HG02763 (cell line): ENCODE data around the gene PRKN.
"Not testable (repeated sequence)": the region's sequence is repeated elsewhere in the genome, so short reads cannot be mapped to it uniquely, and the experiment has no call there.

Source experiments
- ATAC-seq: cut with Tn5 transposase; IDR thresholded peaks from one replicate; pipeline ENCODE4 v1.9.1; 2021; ENCODE audit warnings: mild to moderate bottlenecking, moderate library complexity; ENCODE audit not compliant: unreplicated experiment

PRKN gene

DNA sequence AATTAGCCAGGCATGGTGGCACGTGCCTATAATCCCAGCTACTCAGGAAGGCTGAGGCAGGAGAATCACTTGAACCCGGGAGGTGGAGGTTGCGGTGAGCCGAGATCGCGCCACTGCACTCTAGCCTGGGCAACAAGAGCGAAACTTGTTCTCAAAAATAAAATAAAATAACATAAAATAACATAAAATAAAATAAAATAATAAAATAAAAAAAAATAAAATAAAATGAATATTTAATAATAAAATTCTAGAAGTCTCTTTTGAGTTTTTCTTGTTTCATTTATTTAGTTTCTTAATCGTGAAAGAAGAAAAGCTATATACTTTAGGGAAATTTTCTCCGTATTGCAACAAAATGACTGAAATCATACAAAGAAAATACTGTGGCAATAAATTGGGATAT, 841.0 kb downstream of the PRKN start:
- ATAC-seq = not testable (repeated sequence)

DNA sequence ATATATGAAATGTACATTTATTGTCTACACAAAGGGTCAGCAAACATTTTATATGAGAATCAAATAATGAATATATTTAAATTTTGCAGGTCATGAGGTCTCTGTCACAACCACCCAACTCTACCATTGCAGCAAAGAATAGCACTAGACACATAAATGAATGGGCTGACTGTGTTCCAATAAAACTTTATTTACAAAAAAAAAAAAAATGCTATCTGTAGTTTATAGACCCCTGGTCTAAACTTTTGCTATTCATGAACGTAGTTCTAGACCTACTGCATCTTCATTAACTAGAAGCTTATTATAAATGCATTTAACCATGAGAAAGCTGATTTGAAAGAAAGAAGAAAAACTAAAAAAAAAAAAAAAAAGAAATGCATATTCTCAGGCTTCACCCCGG, 842.8 kb downstream of the PRKN start:
- no peak for ATAC-seq

DNA sequence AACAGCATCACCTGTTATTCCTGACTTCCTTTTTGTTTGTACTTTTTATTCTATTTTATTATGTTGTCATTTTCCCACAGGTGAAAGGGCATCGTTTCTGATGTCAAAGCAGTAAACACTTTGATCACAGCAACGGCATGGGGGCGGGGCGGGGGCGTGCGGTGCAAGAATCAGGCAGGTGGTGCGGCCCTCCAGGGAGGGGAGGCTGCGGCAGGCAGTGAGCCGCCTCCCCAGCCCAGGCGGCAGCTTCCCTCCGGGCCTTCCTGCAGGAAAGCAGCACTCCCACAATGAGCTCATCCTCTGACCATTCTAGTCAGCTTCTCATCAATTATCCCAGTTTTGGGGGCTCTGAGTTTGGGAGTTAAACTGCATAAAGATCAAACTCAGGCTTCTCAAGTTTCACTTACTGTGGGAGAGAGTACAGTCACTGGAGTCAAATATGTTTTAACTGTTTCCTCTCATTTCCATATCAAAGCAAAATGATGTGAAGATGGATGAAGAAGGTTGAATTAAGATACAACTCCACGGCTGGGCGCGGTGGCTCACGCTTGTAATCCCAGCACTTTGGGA, 845.3 kb downstream of the PRKN start:
- ATAC-seq = no peak

DNA sequence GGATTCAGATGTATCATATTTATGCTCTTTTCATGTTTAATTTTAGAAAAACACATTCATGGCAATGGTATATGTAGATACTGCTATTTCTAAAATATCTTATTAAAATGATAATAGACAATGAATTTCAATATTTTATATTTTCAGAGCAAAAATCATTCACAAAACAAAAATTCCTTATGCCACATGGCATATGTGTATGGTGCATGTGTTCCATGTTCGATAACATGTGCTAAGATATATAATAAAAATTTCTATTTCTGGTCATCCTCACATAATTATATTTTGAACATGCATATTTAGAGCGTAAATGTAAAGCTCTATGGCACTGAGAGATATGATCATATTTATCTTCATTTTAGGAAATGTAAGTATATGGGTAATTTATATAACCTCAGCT, 847.5 kb downstream of the PRKN start:
- no peak for ATAC-seq

DNA sequence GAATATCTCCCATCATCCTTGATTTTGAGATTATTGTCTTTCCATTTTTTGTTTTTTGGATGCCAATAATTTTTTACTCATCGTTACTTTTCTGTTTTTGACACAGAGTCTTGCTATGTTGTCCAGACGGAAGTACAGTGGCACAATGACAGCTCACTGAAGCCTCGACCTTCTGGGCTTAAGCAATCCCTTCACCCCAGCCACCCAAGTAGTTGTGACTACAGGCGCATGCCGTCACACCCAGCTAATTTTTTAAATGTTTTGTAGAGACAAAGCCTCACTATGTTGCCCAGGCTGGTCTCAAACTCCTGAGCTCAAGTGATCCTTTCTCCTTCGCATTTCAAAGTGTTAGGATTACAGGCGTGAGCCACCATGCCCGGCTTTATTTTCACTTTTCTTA, 851.3 kb downstream of the PRKN start:
- ATAC-seq = no peak

DNA sequence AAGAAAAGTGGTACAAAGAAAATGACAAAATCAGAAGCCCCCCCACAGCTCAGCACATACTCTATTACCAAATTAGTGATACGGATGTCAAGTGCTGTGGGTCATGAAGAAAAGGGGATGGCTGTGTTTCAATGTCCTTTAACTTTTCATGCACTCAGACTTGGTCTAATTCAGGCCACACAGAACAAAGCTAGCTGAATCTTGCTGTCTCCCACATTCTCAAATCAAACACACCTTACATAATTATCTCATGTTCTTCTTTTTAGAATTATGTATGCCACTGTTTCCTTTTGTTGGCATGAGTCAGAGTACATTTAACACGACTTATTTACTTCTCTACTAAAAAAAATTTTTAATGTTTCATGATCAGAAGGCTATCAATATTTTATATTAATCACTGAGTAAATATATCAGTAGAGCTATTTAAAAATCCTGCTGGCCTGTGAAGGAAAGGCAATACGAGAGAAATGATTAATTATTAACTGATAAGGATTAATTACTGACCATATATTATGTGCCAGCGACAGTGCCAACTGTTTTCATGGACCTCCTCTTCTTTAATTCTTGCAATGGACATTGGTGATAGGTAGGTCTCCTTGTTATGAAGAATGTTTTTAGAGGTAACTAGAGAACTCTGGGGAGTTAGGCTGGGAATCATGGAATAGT, 857.2 kb downstream of the PRKN start:
- no peak for ATAC-seq

DNA sequence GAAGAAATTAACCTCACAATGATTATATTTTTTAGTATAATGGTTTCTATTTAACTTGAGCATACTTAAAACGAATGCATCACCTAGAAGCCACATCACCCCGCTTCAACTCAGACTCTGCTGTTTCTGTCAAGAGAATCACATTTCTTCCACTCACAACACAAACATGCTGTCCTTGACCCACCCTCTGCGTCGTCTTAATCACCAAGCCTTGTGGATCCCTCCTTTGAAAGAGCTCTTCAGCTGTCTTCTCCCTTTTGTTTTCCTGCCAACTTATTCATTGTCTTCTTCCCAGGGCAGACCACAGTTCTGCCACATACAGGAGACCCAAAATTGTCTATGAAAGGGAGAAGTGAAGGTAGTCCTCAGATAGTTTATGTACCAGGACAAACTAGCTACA, 858.1 kb downstream of the PRKN start:
- no peak for ATAC-seq

DNA sequence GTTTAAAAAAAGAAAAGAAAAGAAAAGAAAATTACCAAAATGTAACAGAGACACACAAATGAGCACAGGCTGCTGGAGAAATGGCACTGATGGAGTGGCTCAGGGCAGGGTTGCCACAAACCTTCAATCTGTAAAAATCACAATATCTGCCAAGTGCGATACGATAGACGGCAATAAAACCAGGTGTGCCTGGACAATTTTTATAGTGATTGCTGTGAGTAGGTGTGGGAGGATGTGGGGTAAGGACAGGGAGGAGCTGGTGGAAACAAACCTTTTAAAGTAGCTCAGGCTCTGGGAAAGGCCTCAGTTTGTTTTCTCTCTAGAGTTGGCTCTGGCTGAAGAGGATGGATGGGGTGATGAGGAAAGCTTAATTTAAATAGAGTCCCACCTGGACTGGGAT, 861.0 kb downstream of the PRKN start:
- no peak for ATAC-seq

DNA sequence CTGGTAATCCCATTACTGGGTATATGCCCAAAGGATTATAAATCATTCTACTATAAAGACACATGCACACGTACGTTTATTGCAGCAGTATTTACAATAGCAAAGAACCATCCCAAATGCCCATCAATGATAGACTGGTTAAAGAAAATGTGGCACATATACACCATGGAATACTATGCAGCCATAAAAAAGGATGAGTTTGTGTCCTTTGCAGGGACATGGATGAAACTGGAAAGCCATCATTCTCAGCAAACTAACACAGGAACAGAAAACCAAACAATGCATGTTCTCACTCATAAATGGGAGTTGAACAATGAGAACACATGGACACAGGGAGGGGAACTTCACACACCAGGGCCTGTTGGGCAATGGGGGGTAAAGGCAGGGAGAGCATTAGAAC, 866.5 kb downstream of the PRKN start:
- not testable (repeated sequence) for ATAC-seq

DNA sequence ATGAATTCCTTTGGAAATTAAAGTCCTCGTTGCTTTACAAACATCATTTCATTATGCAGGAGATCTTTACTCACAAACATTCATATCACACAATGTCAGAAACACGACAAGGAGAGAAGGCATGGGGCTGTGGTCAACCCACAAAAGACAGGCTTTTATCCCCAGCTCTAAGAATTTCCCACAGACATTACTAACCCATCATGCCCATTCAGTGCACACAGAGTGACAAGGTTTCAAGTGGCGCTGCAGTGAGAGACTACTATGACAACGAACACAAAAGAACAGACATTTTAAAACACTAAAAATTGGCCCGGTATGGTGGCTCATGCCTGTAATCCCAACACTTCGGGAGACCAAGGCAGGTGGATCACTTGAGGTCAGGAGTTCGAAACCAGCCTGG, 873.9 kb downstream of the PRKN start:
- ATAC-seq = no peak

DNA sequence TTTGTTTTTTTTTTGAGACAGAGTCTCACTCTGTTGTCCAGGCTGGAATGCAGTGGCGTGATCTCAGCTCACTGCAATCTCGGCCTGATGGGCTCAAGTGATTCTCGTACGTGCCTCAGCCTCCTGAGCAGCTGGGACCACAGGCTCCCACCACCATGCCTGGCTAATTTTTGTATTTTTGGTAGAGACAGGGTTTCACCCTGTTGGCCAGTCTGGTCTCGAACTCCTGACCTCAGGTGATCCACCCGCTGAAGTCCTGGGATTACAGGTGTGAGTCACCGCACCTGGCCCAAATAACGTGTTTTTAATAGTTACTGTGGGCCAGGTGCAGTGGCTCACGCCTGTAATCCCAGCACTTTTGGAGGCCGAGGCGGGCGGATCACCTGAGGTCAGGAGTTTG, 876.1 kb downstream of the PRKN start:
- not testable (repeated sequence) for ATAC-seq

DNA sequence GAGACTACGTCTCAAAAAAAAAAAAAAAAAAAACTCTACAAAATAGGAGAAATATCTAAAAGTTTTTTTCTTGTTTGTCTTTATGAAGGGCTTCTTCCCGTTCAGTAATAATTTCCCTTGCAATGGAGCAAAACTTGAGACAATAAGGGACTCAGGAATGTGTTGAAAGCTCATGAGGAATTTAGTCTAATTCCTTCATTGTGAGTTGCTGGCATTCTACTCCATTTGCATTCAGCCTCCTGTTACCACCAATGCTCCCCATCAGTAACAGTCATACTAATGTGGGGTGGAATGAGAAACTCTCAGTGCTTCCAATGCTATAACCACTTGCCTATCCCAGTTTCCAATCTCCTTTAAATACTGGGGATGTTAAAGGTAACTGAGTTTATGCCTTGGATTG, 877.0 kb downstream of the PRKN start:
- no peak for ATAC-seq

DNA sequence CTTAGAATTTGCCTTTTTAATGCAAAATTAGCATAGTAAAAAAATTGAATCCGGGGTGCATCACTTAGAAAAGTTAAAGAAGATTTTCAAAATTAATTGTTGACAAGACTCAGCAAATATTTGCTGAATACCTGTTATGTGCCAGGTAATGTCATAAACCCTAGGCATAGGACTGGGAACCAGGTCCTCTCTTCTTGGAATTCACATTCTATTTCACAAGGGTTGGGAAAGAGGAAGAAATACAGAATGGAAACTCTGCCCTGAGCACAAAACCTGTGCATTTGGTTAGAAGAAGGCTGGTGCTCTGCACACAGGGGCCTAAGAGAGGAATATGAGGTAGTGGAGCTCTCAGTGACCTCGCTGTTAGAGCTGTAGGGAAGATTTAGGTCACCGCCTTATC, 879.9 kb downstream of the PRKN start:
- ATAC-seq = no peak

DNA sequence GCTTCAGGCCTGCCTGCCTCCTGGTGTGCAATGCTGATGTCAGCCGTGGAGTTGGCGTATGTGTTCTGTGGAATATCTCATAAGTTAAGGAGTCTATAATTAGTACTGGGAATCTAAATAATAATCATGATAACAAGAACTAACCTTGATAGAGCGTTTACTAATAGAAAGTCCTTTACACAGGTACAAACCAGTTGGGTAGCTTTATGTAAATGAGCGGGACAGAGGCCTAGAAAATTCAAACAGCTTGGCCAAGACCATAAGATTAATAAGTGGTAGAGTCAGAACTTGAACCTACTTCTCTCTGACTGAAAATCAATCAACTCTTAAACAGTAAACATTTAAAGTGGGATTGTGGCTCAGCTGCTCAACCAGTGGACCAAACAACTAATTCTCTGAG, 882.8 kb downstream of the PRKN start:
- no peak for ATAC-seq

DNA sequence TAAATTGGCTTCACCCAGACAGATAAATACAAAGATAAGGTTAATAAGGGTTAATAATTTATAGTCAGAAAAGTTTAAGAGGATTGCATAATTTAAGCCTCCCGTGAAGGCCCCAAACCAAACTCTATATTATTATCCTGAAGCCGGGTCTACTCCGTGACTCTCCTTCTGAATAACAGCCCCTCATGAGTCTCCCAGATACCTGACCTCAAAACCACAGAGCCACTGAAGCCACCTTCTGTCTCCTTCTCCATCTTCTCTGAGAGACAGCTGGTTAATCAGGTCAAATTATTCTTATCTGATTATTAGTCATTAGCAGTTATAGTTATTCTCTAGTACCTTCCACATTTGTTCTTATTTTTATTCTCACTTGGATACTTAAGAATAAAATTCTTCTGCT, 884.5 kb downstream of the PRKN start:
- ATAC-seq = no peak

DNA sequence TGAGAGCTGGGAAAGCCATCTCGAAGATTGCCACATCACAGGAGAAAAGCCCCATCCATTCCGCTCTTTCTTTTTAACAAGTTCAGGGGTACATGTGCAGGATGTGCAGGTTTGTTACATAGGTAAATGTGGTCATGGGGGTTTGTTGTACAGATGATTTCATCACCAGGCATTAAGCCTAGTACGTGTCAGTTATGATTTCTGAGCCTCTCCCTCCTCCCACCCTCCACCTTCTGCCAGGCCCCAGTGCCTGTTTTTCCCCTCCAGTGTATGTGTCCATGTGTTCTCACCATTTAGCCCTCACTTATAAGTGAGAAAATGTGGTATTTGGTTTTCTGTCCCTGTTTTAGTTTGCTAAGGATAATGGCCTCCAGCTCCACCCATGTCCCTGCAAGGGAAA, 887.2 kb downstream of the PRKN start:
- no peak for ATAC-seq

DNA sequence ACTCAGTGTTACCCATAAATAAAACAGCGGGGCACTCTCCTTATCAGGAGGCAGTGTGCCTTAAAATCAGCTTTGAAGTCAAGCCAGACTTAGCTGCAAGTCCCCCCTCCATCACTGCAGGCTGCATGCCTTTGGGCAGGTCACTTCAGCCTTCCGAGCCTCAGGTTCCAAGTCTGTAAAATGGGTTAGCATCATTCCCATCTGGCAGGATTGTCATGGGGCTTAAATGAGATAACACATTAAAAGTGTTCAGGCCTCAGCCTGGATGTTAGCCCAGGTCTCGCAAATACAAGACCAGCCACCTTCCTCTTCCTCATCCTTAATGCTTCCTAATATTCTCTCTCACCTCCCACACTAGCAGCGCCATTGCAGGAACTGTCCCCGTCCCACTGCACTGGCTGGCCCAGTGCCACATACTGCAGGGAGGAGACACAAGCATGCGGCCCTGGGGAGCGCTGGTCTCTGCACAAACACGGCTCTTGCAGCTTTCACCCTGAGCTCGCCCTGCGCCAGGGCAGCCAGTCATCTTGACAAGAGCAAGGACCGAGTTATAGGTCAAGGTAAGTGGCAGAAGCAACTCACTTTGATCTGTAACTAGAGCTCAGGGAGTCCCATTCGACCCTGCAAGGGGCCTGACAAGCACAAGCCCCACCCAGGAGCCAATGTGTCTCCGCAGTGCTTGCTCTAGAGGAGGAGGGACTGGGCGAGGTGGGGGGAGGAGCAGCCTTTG, 889.1 kb downstream of the PRKN start:
- ATAC-seq = no peak

DNA sequence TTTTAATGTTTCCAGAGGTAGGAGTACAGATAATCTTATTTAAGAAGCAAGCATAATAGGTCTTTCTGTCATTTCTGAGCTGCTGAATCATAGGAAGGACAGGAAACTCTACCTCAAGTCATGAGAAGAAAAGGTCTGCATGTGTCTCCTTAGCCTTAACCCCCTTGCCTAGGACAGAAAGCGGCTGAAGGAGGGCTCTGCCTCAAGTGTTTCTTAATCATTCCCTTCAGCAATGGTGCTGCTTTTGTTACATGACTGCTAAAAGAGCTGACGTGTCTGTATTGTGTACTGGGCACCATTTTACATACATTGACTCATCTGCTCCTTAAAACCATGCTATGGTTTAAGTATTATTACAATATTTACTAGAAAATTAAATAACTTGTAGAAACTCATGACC, 889.7 kb downstream of the PRKN start:
- ATAC-seq = no peak

DNA sequence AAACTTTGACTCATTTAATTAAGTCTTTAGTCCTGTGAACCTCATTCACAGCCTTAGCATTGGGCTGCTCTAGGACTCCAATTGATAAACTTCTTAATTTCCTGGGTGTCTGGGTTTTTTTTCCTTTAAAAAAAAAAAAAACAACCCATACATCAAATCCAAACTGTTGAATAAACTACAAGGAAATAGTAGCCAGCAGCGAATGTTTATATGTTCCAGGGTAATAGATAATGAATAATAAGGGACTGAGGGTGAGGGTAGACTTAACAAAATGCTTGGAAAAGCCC, 890.2 kb downstream of the PRKN start:
- no peak for ATAC-seq

DNA sequence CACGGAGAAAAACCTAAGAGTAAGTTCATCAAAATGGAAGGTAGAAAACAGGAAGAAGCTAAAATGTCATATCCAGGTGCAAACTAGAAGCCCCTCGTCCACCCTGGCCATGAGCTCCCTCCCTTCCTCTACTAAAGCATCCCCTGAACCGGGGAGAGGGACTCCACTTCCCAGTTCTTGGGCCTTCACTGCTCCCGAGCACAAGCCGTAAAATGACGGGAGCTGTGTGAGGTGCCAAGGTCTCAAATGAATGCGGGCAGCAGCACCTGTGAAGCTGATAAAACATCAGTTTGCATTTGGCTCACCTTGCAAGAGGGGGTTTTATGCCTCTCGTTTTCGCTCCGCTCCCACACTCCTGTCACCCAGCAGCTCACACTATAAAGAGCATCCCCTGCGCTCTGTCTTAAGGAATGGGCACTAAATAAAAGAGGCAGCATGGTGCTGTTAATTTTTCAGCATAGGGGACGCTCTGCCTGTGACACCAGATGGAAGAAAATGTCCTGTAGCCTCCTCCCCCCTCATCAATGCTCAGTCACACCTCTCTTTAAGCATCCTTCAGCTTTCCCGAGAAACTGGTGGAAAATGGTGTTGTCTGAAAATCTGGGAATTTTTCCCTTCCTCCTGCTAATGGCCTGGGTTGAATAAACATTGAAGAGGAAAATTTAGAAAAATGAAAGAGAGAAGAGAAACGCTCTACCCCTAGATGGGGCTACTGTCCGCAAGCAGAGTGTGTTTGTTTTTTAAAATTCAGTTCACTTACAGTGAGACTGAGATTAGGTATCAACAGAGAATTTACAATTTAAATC, 890.7 kb downstream of the PRKN start:
- no peak for ATAC-seq

DNA sequence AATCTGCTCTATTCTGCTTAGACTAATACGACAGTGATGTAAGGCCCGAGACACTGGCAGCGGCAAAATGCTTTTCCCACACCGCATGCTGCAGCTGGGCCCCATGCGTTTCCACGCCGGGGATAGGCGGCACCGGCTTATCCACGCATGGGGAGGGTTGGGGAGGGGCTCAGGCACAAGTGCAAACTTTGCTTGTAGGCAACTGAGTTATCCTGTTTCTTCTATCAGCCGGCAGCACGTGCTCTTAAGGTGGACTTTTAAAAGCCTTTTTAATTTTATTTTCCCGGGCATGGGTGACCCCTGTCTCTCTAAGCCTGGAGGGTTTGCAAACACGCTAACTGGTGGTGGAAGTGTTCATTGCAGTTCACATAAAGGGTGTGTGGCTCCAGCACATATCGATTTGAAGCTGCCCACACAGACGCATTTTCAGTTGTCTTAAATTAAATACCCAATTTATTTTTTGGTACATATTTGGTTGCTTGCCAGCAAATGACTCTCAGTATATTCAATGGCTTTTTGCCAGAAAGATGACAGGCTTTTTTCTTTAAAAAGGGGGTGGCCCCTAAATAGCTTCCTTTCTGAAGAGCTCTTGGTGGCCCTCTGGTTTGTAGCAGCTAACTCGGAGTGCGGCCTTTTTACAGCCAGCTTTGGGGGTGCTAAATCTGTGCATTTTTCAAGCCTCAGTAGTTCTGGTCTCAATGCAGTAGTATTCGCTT, 891.9 kb downstream of the PRKN start:
- no peak for ATAC-seq
